AG10803 (cell line): ENCODE measurements around the gene USP14.

Experiments
- DNase-seq: peaks from one replicate; pipeline ENCODE4 v3.0.0; 2010; ENCODE audit warnings: low read depth
- H3K4me3 ChIP-seq: 2 replicates; pipeline ENCODE4 v1.5.1; 2011; ENCODE audit warnings: mild to moderate bottlenecking, low read length, control low read depth
- TF ChIP-seq, protein P1 (sequence below): conservative IDR thresholded peaks from 2 replicates; pipeline ENCODE4 v1.5.1; 2011; ENCODE audit warnings: mild to moderate bottlenecking, low read length, control low read depth, inconsistent platforms

USP14 gene

DNA sequence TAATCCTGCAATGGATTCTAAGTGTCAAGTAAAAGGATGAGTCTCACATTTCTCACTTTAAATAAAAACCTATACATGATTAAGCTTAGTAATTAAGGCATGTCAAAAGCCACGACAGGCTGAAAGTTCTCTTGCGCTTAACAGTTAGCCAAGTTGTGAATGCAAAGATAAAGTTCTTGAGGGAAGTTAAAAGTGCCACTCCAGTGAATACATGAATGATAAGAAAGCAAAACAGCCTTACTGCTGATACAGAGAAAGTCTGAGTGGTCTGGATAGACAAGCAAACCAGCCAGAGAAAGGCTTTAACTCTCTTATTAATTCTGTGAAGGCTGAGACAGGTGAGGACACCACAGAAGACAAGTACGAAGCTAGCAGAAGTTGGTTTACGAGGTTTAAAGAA lies 96.8 kb downstream of the USP14 start:
- no peak overlapping the region for H3K4me3 ChIP-seq
- no peak for DNase-seq
- TF ChIP-seq, protein P1, sequence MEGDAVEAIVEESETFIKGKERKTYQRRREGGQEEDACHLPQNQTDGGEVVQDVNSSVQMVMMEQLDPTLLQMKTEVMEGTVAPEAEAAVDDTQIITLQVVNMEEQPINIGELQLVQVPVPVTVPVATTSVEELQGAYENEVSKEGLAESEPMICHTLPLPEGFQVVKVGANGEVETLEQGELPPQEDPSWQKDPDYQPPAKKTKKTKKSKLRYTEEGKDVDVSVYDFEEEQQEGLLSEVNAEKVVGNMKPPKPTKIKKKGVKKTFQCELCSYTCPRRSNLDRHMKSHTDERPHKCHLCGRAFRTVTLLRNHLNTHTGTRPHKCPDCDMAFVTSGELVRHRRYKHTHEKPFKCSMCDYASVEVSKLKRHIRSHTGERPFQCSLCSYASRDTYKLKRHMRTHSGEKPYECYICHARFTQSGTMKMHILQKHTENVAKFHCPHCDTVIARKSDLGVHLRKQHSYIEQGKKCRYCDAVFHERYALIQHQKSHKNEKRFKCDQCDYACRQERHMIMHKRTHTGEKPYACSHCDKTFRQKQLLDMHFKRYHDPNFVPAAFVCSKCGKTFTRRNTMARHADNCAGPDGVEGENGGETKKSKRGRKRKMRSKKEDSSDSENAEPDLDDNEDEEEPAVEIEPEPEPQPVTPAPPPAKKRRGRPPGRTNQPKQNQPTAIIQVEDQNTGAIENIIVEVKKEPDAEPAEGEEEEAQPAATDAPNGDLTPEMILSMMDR = no peak

DNA sequence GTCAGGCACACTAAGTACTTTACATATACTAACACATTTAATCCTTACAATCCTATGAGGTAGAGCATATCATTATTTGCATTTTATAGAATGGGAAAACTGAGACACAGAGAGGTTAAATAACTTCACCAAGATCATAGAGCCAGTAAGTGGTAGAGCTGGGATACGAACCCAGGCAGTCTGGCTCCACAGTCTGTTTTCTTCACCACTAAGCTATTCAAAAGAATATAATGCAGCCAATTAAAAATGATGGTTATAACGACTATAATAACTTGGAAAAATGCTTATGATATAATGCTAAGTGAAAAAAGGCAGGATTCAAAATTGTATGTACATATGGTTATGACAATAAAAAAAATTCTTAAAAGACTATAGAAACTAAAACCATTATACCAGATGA lies 102.2 kb downstream of the USP14 start:
- DNase-seq = no peak
- TF ChIP-seq, protein P1 = no peak
- H3K4me3 ChIP-seq = no peak overlapping the region

DNA sequence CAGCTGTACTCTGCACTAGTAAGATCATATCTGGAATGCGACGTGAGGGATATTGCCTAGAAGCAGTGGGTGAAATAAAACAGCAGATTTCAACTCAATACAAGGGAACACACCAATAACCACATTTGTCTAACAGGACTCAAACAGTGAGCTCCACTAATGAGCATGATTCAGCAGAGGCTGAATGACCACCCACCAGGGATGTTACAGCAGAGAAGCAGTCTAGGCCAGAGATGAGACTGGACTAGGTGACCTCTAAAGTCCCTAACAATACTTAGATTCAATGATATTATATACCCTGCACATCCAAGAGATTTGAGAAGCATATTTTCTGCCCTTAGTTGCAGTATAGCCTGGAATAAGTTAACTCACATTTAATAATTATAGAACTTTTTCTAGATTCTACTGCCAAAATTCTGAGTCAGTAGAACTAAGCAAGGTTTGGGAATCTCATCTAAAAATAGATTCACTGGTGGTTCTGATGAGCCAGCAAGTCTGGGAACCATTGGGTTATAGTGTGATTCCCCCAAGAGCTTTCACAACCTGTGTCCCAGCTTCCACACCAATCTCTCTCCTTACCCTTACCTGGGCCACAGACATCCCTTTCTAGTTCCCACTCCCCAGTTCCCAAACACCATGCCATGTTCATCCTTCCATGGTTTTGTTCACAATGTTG lies 103.2 kb downstream of the USP14 start:
- TF ChIP-seq, protein P1 = no peak
- no peak overlapping the region for H3K4me3 ChIP-seq
- peak; percentile 37 for DNase-seq
